ENCODE results near the gene COPB2. TPM values are rescaled to one million over a fixed set of nuclear protein-coding genes. Genes with fewer than 3 reads are reported as not detected.

Gene COPB2
- total and polyA plus RNA-seq, 2 of the 8 experiments (the other 6 are each of a cell fraction or from before 2014, with no cell fraction given) = 40.3 to 119 TPM

GRCh38 chr3:139311557-139311956 lies 77.9 kb downstream of the COPB2 start:
- no peaks in the 10 kb centered on the region for H4K20me1 ChIP-seq (replicated peaks in 1 of 2; ENCODE audit: control insufficient read depth in 1 of 2, insufficient read depth in 2 of 2, low read length in 2 of 2)
- no peak overlapping the region for H3K27ac ChIP-seq (ENCODE audit: low read depth, low read length)
- H3K18ac ChIP-seq (ENCODE audit: extremely low read depth, low read length) = no peak overlapping the region
- peaks cover 1% of the 10 kb centered on the region; the same call in 1 of the 2 replicates for H3K23me2 ChIP-seq (ENCODE audit: low read depth, low read length)
- no peak overlapping the region for H3K56ac ChIP-seq (replicated peaks; ENCODE audit: insufficient read length, low read depth, low read length)
- H2BK20ac ChIP-seq (ENCODE audit: low read length) = no peak overlapping the region
- H3K9ac ChIP-seq (replicated peaks in 1 of 4; ENCODE audit: extremely low read depth in 1 of 4, low read depth in 3 of 4, low read length in 3 of 4) = no peak overlapping the region
- DNase-seq (ENCODE audit: low read depth in 1 of 2, low spot score in 2 of 2) (no peak), FAIRE-seq (no peak)
- H3K4me2 ChIP-seq (ENCODE audit: insufficient read depth in 1 of 2, low read depth in 2 of 2, low read length in 2 of 2) = no peak overlapping the region
- H3K4me3 ChIP-seq (ENCODE audit: extremely low read depth in 1 of 4, insufficient read depth in 2 of 4, low read depth in 3 of 4, low read length in 4 of 4) = no peak overlapping the region
- no peak overlapping the region for H2BK5ac ChIP-seq (ENCODE audit: low read depth, low read length)
- no peak overlapping the region for H2AK5ac ChIP-seq (ENCODE audit: low read depth, low read length)
- WGBS, 2 experiments (ENCODE audit: extremely low coverage in 1 of 2, insufficient coverage in 1 of 2, insufficient read length in 1 of 2, insufficient replicate concordance in 2 of 2, low coverage in 1 of 2, low lambda C conversion rate in 2 of 2, missing lambda C conversion rate in 1 of 2) = 80% methylated on average over 1 of the region's 1 CpG; no CpG with 5 or more reads in 1 of the 2 experiments
- no peak overlapping the region for H4K8ac ChIP-seq (ENCODE audit: extremely low read depth, insufficient read depth, low read length)
- H3K36me3 ChIP-seq (ENCODE audit: control insufficient read depth in 2 of 4, insufficient read depth in 4 of 4, low read length in 3 of 4) = no peaks in the 10 kb centered on the region
- no peak overlapping the region for H2BK120ac ChIP-seq (replicated peaks; ENCODE audit: low read depth, low read length)
- H3K4ac ChIP-seq (replicated peaks; ENCODE audit: insufficient read length, low read depth, low read length) = no peak overlapping the region
- H2AFZ ChIP-seq (ENCODE audit: low read length) = no peak overlapping the region
- POLR2A ChIA-PET (ENCODE audit: partially characterized antibody) = no interaction called here
- H4K91ac ChIP-seq (replicated peaks; ENCODE audit: insufficient read length, low read length) = no peak overlapping the region
- CTCF ChIA-PET (ENCODE audit: partially characterized antibody) = interaction anchor here (1.0 to 12.6 kb wide), 5 partner anchors 4 to 199 kb away, joined by 3 to 103 read pairs (median 4); no protein-coding TSS in a partner anchor
- no peak overlapping the region for H2BK15ac ChIP-seq (ENCODE audit: low read length)
- no peak overlapping the region for H3K14ac ChIP-seq (ENCODE audit: insufficient read length)
- no peaks in the 10 kb centered on the region for H3K27me3 ChIP-seq (replicated peaks in 1 of 4; ENCODE audit: control insufficient read depth in 3 of 4, extremely low read depth in 1 of 4, insufficient read depth in 3 of 4, low read length in 3 of 4)
- H3K23ac ChIP-seq (ENCODE audit: insufficient read length) = no peak overlapping the region
- no peak overlapping the region for H2BK12ac ChIP-seq (ENCODE audit: low read depth, low read length)
- H4K5ac ChIP-seq (ENCODE audit: insufficient read length, low read depth, low read length) = no peak overlapping the region
- H3K9me3 ChIP-seq (ENCODE audit: insufficient read depth in 2 of 2, low read depth in 1 of 2, low read length in 1 of 2) = no peaks in the 10 kb centered on the region
- H3K79me1 ChIP-seq (ENCODE audit: low read depth, low read length) = no peaks in the 10 kb centered on the region
- H3K79me2 ChIP-seq (ENCODE audit: control insufficient read depth in 1 of 2, insufficient read depth in 2 of 2, low read length in 2 of 2) = no peaks in the 10 kb centered on the region
- peaks cover 0 to 6% (median 2%) of the 10 kb centered on the region in 4 experiments; a peak in 5 of 7 replicates for H3K4me1 ChIP-seq (replicated peaks in 1 of 4; ENCODE audit: control insufficient read depth in 3 of 4, insufficient read depth in 4 of 4, low read length in 3 of 4)
- TF ChIP-seq POLR2AphosphoS5 (IDR thresholded peaks at IDR 0.05; ENCODE audit: low read depth, low read length) (no peak), RFX5 (IDR thresholded peaks at IDR 0.05; ENCODE audit: borderline replicate concordance, low read depth, low read length) (no peak), SIRT6 (IDR thresholded peaks at IDR 0.05; ENCODE audit: low read length) (no peak), USF2 (IDR thresholded peaks at IDR 0.05; ENCODE audit: low read length) (no peak), TEAD4 (IDR thresholded peaks at IDR 0.05; ENCODE audit: low read depth, low read length) (no peak), PHF8 (conservative IDR thresholded peaks at IDR 0.05; ENCODE audit: low read depth, low read length) (no peak), BRCA1 (IDR thresholded peaks at IDR 0.05; ENCODE audit: low read depth, low read length) (no peak), CBX8 (IDR thresholded peaks at IDR 0.05; ENCODE audit: borderline replicate concordance, low read depth, low read length) (no peak), ATF2 (IDR thresholded peaks at IDR 0.05; ENCODE audit: low read length) (no peak), FOSL1 (IDR thresholded peaks at IDR 0.05; ENCODE audit: insufficient read depth, low read depth, low read length) (no peak), SIX5 (IDR thresholded peaks at IDR 0.05; ENCODE audit: low read depth, low read length) (no peak), BCL11A (IDR thresholded peaks at IDR 0.05; ENCODE audit: low read depth in 2 of 2, low read length in 2 of 2) (no peak)

Measured in H1 (cell line).